ENCODE data around the gene SPATS2L.

GRCh38 chr2:200296118-200296517 lies 10.4 kb upstream of the SPATS2L start:
- TF ChIP-seq EP300 (IDR thresholded peaks at IDR 0.05), result no peak
- no peak for TF ChIP-seq CTCF (IDR thresholded peaks at IDR 0.05)
- no peak for TF ChIP-seq POLR2A (IDR thresholded peaks at IDR 0.05)
